Upper lobe of left lung (tissue), 6 donors: ENCODE measurements around the gene PER2. TPM values are rescaled to one million over a fixed set of nuclear protein-coding genes. Genes with fewer than 3 reads are reported as not detected.

Experiments used
- ATAC-seq, 2 donors: fragments of 200-7000 bp; cut with Tn5 transposase; one replicate each; pipeline ENCODE4 v1.9.1; 2022; ENCODE audit warnings: mild to moderate bottlenecking in 2 of 2, moderate library complexity in 2 of 2; ENCODE audit not compliant: low FRiP score in 2 of 2
- DNase-seq, 2 donors: peaks; one replicate each; pipeline ENCODE4 v3.0.0-alpha.2; 2019 to 2020
- H3K27ac ChIP-seq, 4 donors: fragments of 200-600 bp; sonication (generic); one replicate each; pipeline ENCODE4 v1.5.1; 2016 to 2019
- H3K27me3 ChIP-seq, 4 donors: fragments of 200-600 bp; sonication (generic); one replicate each; pipeline ENCODE4 v1.5.1; 2017 to 2019
- H3K36me3 ChIP-seq, 4 donors: fragments of 200-600 bp; sonication (generic); one replicate each; pipeline ENCODE4 v1.5.1; 2016 to 2019
- H3K4me1 ChIP-seq, 4 donors: fragments of 200-600 bp; sonication (generic); one replicate each; pipeline ENCODE4 v1.5.1; 2018 to 2019
- H3K4me3 ChIP-seq, 4 donors: fragments of 200-600 bp; sonication (generic); one replicate each; pipeline ENCODE4 v1.5.1; 2017 to 2019; ENCODE audit warnings: mild to moderate bottlenecking in 2 of 4, moderate library complexity in 1 of 4
- H3K9me3 ChIP-seq, 4 donors: fragments of 200-600 bp; sonication (generic); one replicate each; pipeline ENCODE4 v1.5.1; 2018 to 2019
- EP300 ChIP-seq, 4 donors: sonication (generic); formaldehyde crosslinking; IDR thresholded peaks; one replicate each; pipeline ENCODE4 v1.5.1; 2017; ENCODE audit warnings: antibody characterized with exemption in 4 of 4, control low read depth in 2 of 4
- POLR2A ChIP-seq, 4 donors: fragments of 450-650 bp; IDR thresholded peaks; one replicate each; pipeline ENCODE4 v1.5.1; 2016 to 2017; ENCODE audit warnings: antibody characterized with exemption in 4 of 4, mild to moderate bottlenecking in 2 of 4
- POLR2AphosphoS5 ChIP-seq, 2 donors: sonication (generic); formaldehyde crosslinking; IDR thresholded peaks; one replicate each; pipeline ENCODE4 v1.5.1; 2017; ENCODE audit warnings: antibody characterized with exemption in 2 of 2
- WGBS, 2 donors: methylation state at CpG; one replicate each; pipeline ENCODE4 v1.1.5; 2017 to 2018; 5-methylcytosine and 5-hydroxymethylcytosine counted together
- total RNA-seq, 6 donors: library from RNA; depleted of rRNA in 4 of 6; stranded (reverse); fragments of >200 nt in 4 of 6; gene quantifications; one replicate each; pipeline versions ENCODE4 v1.1.0 to v1.2.1, GENCODE V29; 2016 to 2021
- TF ChIP-seq, protein P1 (sequence below), 6 experiments: fragments of 450-650 bp in 4 of 6; fragments of 200-600 bp in 2 of 6; sonication (generic) in 2 of 6; IDR thresholded peaks; one replicate each; pipeline ENCODE4 v1.5.1; 2016 to 2019; ENCODE audit warnings: antibody characterized with exemption in 6 of 6
- donor health status: DM: no; HTN: no; CAD: no; lungs with moderate emphysema.
- donor health status: DM: no; HTN: yes; CAD: no; lungs with severe emphysema.

Gene PER2
- total RNA-seq, 6 donors from 2014 or later = 12.9 to 28.7 (median 18.1) TPM

DNA sequence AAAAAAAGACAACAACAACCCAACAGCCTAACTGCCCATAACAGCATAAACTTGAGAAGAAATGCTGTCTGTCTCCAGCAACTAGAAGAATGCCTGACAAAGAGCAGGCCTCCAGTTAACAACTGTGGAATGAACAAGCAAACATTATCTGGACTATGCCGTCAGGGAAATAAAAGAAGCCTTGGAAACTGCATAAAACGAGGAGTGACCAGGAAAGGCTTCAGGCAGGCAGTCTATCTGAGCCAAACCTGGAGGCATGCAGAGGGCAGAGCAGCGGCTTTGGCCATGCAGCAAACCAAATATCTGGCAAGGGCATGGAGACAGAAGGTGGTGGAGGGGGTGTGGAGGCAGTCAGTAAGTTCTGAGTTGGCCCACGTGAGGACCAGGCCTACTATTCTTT lies 59.7 kb downstream of the PER2 start:
- no peak overlapping the region for H3K4me3 ChIP-seq
- TF ChIP-seq, protein P1, sequence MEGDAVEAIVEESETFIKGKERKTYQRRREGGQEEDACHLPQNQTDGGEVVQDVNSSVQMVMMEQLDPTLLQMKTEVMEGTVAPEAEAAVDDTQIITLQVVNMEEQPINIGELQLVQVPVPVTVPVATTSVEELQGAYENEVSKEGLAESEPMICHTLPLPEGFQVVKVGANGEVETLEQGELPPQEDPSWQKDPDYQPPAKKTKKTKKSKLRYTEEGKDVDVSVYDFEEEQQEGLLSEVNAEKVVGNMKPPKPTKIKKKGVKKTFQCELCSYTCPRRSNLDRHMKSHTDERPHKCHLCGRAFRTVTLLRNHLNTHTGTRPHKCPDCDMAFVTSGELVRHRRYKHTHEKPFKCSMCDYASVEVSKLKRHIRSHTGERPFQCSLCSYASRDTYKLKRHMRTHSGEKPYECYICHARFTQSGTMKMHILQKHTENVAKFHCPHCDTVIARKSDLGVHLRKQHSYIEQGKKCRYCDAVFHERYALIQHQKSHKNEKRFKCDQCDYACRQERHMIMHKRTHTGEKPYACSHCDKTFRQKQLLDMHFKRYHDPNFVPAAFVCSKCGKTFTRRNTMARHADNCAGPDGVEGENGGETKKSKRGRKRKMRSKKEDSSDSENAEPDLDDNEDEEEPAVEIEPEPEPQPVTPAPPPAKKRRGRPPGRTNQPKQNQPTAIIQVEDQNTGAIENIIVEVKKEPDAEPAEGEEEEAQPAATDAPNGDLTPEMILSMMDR (IDR thresholded peaks at IDR 0.05) = no peak
- TF ChIP-seq POLR2AphosphoS5 (IDR thresholded peaks at IDR 0.05) (no peak), EP300 (IDR thresholded peaks at IDR 0.05) (no peak), POLR2A (IDR thresholded peaks at IDR 0.05) (no peak)
- no peak overlapping the region for H3K27ac ChIP-seq
- H3K9me3 ChIP-seq = no peaks in the 10 kb centered on the region
- peaks cover 0 to 8% (median 6%) of the 10 kb centered on the region in 4 donors for H3K36me3 ChIP-seq
- no peak for DNase-seq
- no peaks in the 10 kb centered on the region for H3K27me3 ChIP-seq
- ATAC-seq = no peak
- H3K4me1 ChIP-seq = peaks cover 5 to 24% (median 11%) of the 10 kb centered on the region in 4 donors
- 86 to 91% methylated on average over 4 of the region's 4 CpGs for WGBS, 2 donors

DNA sequence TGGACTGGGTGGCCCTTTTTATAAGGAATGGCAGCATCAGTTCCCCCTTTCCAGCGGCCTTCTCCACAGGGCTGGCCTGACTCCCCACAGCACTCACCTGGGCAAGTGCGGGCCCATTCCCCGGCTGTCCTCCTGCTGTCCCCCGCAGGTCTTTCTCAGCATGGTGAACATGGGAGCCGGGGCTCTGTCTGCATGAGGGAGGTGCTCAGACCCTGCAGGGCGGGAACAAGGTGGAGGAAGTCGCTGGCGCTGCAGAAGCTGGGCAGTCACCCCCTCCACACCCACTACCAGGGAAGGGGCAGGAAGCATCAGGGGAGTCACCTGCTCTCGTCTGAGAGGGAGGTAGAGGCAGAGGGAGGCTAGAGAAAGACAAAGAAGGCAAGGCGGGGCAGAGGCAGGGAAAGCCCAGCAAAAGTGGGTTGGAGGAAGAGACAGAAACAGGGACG lies 60.8 kb downstream of the PER2 start:
- H3K27ac ChIP-seq = no peak overlapping the region
- peak in 1 of 2 donors; percentile 4 for ATAC-seq
- H3K27me3 ChIP-seq = no peaks in the 10 kb centered on the region
- WGBS, 2 donors = 84 to 88% methylated on average over 11 of the region's 11 CpGs
- H3K4me1 ChIP-seq = peaks cover 5 to 24% (median 11%) of the 10 kb centered on the region in 4 donors
- peaks cover 0 to 8% (median 6%) of the 10 kb centered on the region in 4 donors for H3K36me3 ChIP-seq
- no peak for DNase-seq
- TF ChIP-seq, protein P1 (IDR thresholded peaks at IDR 0.05) = no peak
- TF ChIP-seq EP300 (IDR thresholded peaks at IDR 0.05) (no peak), POLR2A (IDR thresholded peaks at IDR 0.05) (no peak), POLR2AphosphoS5 (IDR thresholded peaks at IDR 0.05) (no peak)
- no peaks in the 10 kb centered on the region for H3K9me3 ChIP-seq
- no peak overlapping the region for H3K4me3 ChIP-seq

DNA sequence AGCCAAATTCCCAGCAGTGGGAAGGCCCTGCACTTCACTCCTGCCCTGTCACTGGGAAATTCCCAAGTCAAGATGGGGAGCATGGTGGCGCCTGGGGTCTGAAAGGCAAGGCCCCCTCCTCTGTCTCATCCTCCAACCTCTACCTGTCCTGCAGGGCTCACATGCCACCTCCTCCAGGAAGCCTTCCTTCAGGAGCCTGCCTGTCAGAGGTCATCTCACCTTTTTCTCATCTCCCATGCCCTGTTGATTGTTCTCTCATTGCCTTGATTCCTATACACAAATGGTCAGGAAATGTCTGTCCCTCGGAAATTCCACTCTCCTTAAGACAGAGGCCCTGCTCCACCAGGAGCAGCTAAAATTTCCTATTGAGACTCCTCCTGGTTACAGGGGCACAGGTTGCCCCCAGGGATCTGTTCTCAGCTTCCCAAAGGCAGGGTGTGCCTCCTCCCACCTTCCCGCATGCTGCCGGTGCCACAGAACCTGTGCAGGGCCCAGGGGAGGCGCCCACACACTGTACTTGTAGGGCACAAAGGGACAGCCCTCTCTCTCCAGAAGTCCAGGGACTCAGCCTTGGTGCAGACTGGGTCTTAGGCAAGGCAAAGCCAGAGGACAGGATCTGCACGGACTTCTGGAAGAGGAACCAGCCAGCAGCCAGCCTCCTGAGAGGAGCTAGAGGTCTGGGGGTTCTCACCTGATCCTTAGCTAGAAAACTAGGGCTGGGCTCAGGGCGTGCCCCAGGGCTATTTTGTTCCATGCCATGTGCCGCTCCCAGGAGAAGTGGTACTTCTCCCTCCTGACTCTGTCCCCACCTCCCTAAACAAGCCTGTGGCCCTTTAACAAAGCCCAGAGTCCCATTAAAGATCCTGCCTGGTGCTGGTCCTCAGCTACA lies 61.5 kb downstream of the PER2 start:
- ATAC-seq (peak in 1 of 2 donors; percentile 15), DNase-seq (peak in 1 of 2 donors; percentile 44)
- Histone ChIP-seq H3K9me3 (no peaks in the 10 kb centered on the region), H3K4me3 (no peak overlapping the region), H3K27me3 (no peaks in the 10 kb centered on the region), H3K27ac (no peak overlapping the region), H3K4me1 (peaks cover 5 to 24% (median 11%) of the 10 kb centered on the region in 4 donors), H3K36me3 (peaks cover 0 to 8% (median 6%) of the 10 kb centered on the region in 4 donors)
- 82 to 91% methylated on average over 6 to 8 of the region's 8 CpGs for WGBS, 2 donors
- TF ChIP-seq POLR2A (IDR thresholded peaks at IDR 0.05) (no peak), POLR2AphosphoS5 (IDR thresholded peaks at IDR 0.05) (no peak), EP300 (IDR thresholded peaks at IDR 0.05) (no peak)
- TF ChIP-seq, protein P1 (IDR thresholded peaks at IDR 0.05) = no peak

DNA sequence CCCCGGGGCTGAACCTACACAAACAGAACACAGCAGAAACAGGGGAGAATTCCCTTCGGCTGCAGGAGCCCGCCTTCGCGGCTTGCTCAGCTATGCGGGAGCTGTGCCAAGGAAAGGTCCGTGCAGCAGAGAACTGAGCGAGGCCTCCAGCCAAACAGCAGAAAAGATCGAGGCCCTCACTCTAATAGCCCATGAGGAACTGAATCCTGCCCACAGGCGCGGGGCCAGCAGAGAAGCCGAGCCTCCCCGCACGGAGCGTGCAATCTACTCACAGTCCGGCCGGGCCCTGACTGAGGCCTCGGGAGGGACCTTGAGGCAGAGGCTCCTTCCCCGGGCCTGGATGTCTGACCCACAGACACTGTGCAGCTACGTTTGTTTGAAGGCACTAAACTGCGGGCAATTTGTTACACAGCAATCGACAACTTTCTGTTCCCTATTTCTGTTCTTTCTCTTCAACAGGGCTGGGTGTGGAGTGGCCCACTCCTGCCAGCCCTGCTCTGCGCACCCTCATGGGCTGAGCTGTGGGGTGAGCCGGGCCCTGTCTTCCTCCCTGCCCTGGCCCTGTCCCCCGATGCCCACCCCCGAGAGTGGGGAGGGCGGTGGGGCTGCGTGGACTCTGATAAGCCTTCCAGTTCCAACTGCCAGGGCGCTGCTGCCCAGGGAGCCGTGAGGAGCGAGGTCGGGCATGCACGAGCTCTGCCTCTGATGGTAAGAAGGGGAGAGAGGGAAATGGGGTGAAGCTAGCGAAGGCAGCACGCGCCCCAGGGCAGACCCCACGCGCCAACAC lies 62.3 kb downstream of the PER2 start:
- Histone ChIP-seq H3K4me1 (peaks cover 0 to 16% (median 9%) of the 10 kb centered on the region in 4 donors), H3K36me3 (peaks cover 0 to 8% (median 6%) of the 10 kb centered on the region in 4 donors), H3K27me3 (no peaks in the 10 kb centered on the region), H3K27ac (no peak overlapping the region), H3K9me3 (no peaks in the 10 kb centered on the region), H3K4me3 (no peak overlapping the region)
- no peak for TF ChIP-seq POLR2A (IDR thresholded peaks at IDR 0.05)
- TF ChIP-seq, protein P1 (IDR thresholded peaks at IDR 0.05) = no peak
- no peak for TF ChIP-seq POLR2AphosphoS5 (IDR thresholded peaks at IDR 0.05)
- no peak for TF ChIP-seq EP300 (IDR thresholded peaks at IDR 0.05)
- ATAC-seq (peak in 1 of 2 donors; percentile 18), DNase-seq (peak in 1 of 2 donors; percentile 72)
- 83 to 84% methylated on average over 24 to 36 of the region's 38 CpGs for WGBS, 2 donors
